SKM-1 treated with dmso at 0.1 percent for 144 hours (cell line): Measurements from ENCODE around the gene PRSS36.

Experiments
- DNase-seq: peaks from one replicate; lab custom pipeline; 2025; ENCODE audit not compliant: unreplicated experiment; lab: John Stamatoyannopoulos, UW

PRSS36 gene

GRCh38 chr16:31128711-31129567 is 20.9 kb downstream of the PRSS36 start:
- DNase-seq, result peak; percentile 99

- DNase-seq, result no peak
Observed at GRCh38 chr16:31127182-31127581, 22.7 kb downstream of the PRSS36 start.

GRCh38 chr16:31125844-31126243 is 24.0 kb downstream of the PRSS36 start:
- no peak for DNase-seq

- DNase-seq, result no peak
Observed at GRCh38 chr16:31120129-31120528, 29.7 kb downstream of the PRSS36 start.

- peak; percentile 8 for DNase-seq
Observed at GRCh38 chr16:31118223-31119155, 31.4 kb downstream of the PRSS36 start.

GRCh38 chr16:31117384-31118222 is 32.3 kb downstream of the PRSS36 start, which contains the start of gene KAT8:
Gene KAT8, plus strand, starts transcription at chr16:31117664. Its CDS starts 18 bp downstream, at chr16:31117682.
- peak; percentile 96 for DNase-seq

- no peak for DNase-seq
Observed at GRCh38 chr16:31114468-31114867, 35.4 kb downstream of the PRSS36 start.

- peak; percentile 80 for DNase-seq
Observed at GRCh38 chr16:31113121-31114120, 36.4 kb downstream of the PRSS36 start.

GRCh38 chr16:31112711-31113110 is 37.2 kb downstream of the PRSS36 start:
- DNase-seq, result no peak

GRCh38 chr16:31111881-31112466 is 37.9 kb downstream of the PRSS36 start:
- DNase-seq, result no peak

- no peak for DNase-seq
Observed at GRCh38 chr16:31110106-31111034, 39.5 kb downstream of the PRSS36 start.

- DNase-seq, result no peak
Observed at GRCh38 chr16:31109622-31110021, 40.2 kb downstream of the PRSS36 start.

- DNase-seq, result no peak
Observed at GRCh38 chr16:31108794-31109558, 40.9 kb downstream of the PRSS36 start.

GRCh38 chr16:31108035-31108793 is 41.7 kb downstream of the PRSS36 start, which contains the start of gene BCKDK:
Gene BCKDK, plus strand, starts transcription at chr16:31108386. Its CDS starts 838 bp downstream, at chr16:31109224.
- DNase-seq, result peak; percentile 64

- no peak for DNase-seq
Observed at GRCh38 chr16:31107465-31107867, 42.4 kb downstream of the PRSS36 start.
